ENCODE data around the gene CYB561D2. TPM values are rescaled to one million over a fixed set of nuclear protein-coding genes. Genes with fewer than 3 reads are reported as not detected.

Gene CYB561D2
- total and polyA plus RNA-seq, 3 donors from 2014 or later: 16.0 to 21.1 (median 18.9) TPM

DNA sequence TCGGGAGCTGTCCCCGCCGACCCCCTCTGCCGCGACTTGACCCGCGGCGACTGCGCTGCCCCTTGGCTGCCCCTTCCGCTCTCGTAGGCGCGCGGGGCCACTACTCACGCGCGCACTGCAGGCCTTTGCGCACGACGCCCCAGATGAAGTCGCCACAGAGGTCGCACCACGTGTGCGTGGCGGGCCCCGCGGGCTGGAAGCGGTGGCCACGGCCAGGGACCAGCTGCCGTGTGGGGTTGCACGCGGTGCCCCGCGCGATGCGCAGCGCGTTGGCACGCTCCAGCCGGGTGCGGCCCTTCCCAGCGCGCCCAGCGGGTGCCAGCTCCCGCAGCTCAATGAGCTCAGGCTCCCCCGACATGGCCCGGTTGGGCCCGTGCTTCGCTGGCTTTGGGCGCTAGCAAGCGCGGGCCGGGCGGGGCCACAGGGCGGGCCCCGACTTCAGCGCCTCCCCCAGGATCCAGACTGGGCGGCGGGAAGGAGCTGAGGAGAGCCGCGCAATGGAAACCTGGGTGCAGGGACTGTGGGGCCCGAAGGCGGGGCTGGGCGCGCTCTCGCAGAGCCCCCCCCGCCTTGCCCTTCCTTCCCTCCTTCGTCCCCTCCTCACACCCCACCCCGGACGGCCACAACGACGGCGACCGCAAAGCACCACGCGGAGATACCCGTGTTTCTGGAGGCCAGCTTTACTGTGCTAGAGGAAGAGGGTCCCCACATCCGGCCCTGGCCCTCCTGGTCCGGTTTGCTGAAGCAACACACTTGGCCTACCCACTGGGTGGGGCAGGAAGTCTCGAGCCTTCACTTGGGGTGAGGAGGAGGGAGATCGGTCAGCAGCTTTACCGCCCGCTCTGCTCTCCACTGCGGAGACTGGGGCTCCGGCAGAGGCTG, 10.0 kb upstream of the CYB561D2 start, which contains the start of gene RASSF1:
RASSF1 (minus strand) TSS at position 389 of the 882 bp plus-strand sequence; CDS start at position 358, 31 bp downstream.
- H3K27me3 ChIP-seq: no peaks in the 10 kb centered on the region
- H3K4me1 ChIP-seq: peaks cover 31% of the 10 kb centered on the region
- H3K4me3 ChIP-seq: peak within 1 kb of the TSS; percentile 47 to 53
- TF ChIP-seq POLR2A (IDR thresholded peaks at IDR 0.05): no peak
- TF ChIP-seq, protein P1, sequence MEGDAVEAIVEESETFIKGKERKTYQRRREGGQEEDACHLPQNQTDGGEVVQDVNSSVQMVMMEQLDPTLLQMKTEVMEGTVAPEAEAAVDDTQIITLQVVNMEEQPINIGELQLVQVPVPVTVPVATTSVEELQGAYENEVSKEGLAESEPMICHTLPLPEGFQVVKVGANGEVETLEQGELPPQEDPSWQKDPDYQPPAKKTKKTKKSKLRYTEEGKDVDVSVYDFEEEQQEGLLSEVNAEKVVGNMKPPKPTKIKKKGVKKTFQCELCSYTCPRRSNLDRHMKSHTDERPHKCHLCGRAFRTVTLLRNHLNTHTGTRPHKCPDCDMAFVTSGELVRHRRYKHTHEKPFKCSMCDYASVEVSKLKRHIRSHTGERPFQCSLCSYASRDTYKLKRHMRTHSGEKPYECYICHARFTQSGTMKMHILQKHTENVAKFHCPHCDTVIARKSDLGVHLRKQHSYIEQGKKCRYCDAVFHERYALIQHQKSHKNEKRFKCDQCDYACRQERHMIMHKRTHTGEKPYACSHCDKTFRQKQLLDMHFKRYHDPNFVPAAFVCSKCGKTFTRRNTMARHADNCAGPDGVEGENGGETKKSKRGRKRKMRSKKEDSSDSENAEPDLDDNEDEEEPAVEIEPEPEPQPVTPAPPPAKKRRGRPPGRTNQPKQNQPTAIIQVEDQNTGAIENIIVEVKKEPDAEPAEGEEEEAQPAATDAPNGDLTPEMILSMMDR (IDR thresholded peaks at IDR 0.05): no peak
- peak within 1 kb of the TSS; percentile 22 to 78 for H3K27ac ChIP-seq
- intact Hi-C loops (cut with DNase I; ENCODE audit: low total_unique reads): no loop called here
- DNase-seq: peak; percentile 63
- no peaks in the 10 kb centered on the region for H3K9me3 ChIP-seq
- 0 to 20% methylated on average over 5 to 66 of the region's 85 CpGs for WGBS, 2 donors
- H3K36me3 ChIP-seq (ENCODE audit: low read depth, missing control alignments): no peaks in the 10 kb centered on the region

- intact Hi-C loops (cut with DNase I; ENCODE audit: low total_unique reads): no loop called here
- peaks cover 23% of the 10 kb centered on the region for H3K4me1 ChIP-seq
- no peaks in the 10 kb centered on the region for H3K36me3 ChIP-seq (ENCODE audit: low read depth, missing control alignments)
- DNase-seq: no peak
- H3K27me3 ChIP-seq: no peaks in the 10 kb centered on the region
- no peak overlapping the region for H3K27ac ChIP-seq
- WGBS, 2 donors: 91 to 95% methylated on average over 9 of the region's 9 CpGs
- H3K9me3 ChIP-seq: no peaks in the 10 kb centered on the region
- no peak overlapping the region for H3K4me3 ChIP-seq
- TF ChIP-seq POLR2A (IDR thresholded peaks at IDR 0.05): no peak
- TF ChIP-seq, protein P1 (IDR thresholded peaks at IDR 0.05): no peak
Measured at GRCh38 chr3:50341537-50341936, 9.1 kb upstream of the CYB561D2 start.

GRCh38 chr3:50341996-50342650, 8.5 kb upstream of the CYB561D2 start:
- intact Hi-C loops (cut with DNase I; ENCODE audit: low total_unique reads): no loop called here
- Histone ChIP-seq H3K4me1 (peaks cover 23% of the 10 kb centered on the region), H3K4me3 (no peak overlapping the region), H3K9me3 (no peaks in the 10 kb centered on the region), H3K36me3 (ENCODE audit: low read depth, missing control alignments) (no peaks in the 10 kb centered on the region), H3K27me3 (no peaks in the 10 kb centered on the region), H3K27ac (no peak overlapping the region)
- no peak for DNase-seq
- WGBS, 2 donors: 63 to 73% methylated on average over 10 to 13 of the region's 13 CpGs
- no peak for TF ChIP-seq POLR2A (IDR thresholded peaks at IDR 0.05)
- TF ChIP-seq, protein P1 (IDR thresholded peaks at IDR 0.05): no peak

GRCh38 chr3:50342813-50343633, 7.6 kb upstream of the CYB561D2 start:
- 83 to 85% methylated on average over 10 to 13 of the region's 13 CpGs for WGBS, 2 donors
- no peak for DNase-seq
- TF ChIP-seq POLR2A (IDR thresholded peaks at IDR 0.05): no peak
- TF ChIP-seq, protein P1 (IDR thresholded peaks at IDR 0.05): no peak
- peaks cover 23% of the 10 kb centered on the region for H3K4me1 ChIP-seq
- intact Hi-C loops (cut with DNase I; ENCODE audit: low total_unique reads): no loop called here
- no peak overlapping the region for H3K4me3 ChIP-seq
- H3K36me3 ChIP-seq (ENCODE audit: low read depth, missing control alignments): no peaks in the 10 kb centered on the region
- no peaks in the 10 kb centered on the region for H3K9me3 ChIP-seq
- H3K27ac ChIP-seq: no peak overlapping the region
- H3K27me3 ChIP-seq: no peaks in the 10 kb centered on the region

Data from testis (tissue), 3 donors.